CD1c-positive myeloid dendritic cell (primary cell): ENCODE data around the gene GRIK1.

Experiments
- DNase-seq: peaks from one replicate; pipeline ENCODE4 v3.0.0-alpha.2; 2016; ENCODE audit errors: extremely low spot score

The GRIK1 gene

GRCh38 chr21:29673096-29673610, 266.6 kb downstream of the GRIK1 start:
- no peak for DNase-seq

DNA sequence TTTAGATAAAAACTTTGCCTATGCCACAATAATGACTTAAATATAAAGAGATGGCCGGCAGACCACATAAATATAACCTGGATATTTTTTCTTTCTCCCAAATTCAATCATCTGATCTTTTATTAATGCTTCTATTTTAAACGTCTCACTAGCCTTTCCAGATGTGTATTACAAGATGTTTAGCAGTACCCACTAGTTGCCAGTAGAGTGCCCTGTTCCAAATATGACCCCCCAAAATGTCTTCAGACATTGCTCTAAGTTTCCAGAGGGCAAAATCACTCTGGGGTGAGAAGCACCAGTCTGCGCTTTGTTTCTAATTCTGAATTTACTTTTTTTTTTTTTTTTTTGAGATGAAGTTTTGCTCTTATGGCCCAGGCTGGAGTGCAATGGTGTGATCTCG, 268.1 kb downstream of the GRIK1 start:
- no peak for DNase-seq

DNA sequence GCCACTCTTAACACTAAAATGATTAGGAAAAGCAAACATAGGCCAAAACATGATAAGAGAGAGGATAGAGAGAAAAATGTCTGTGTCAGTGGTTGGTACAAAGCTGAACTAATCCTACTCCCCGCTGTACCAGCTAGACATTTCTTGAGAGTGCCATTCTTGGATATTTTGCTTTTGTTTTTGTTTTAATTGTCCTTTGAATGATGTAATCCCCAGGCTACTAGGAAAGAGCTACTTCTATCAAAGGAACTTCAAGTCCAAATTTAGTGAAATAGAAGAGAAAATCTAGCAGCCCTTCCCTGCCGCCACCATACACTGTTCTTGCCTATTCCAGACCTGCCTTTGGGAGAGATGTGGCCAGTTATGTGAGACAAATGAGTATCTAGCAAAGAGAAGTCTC, 269.6 kb downstream of the GRIK1 start:
- no peak for DNase-seq

DNA sequence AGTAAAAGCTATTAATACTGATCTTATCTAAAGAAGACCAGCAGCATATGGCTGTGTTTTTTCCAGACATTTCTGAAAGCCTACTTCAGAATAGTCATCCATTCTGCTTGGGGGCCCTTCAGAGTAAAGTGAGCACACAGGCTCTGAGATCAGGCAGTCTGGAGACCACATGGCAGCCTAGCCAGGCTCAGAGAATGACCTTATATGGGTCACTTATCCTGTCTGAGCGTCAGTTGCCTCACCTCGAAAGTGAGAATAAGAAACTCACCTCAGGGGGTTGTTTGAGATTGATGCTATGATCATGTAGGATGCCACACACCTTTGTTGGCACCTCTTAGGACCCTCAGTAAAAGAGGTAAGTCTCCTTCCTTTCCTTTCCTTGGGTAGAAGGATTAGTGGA, 270.4 kb downstream of the GRIK1 start:
- no peak for DNase-seq

- peak; percentile 43 for DNase-seq
These were observed 272.1 kb downstream of the GRIK1 start for GRCh38 chr21:29667651-29668050.

DNA sequence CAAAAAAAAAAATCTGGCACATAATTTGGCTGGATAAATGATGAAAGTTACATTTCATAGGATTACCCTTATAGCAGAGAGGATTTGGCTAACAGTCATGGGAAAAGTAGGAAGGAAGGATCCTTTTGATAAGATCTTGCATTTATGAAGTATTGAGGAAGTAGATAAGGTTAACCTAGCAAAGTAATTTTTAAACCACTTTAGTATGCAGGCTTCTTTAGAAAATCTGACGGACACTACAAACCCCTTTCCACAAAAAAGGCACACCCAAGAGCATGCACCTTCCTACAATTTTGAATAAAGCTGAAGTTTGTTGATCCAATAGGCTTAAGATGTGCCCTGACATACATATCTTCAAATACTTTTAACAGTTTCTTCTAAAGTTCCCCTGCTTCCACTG, 275.2 kb downstream of the GRIK1 start:
- no peak for DNase-seq

DNA sequence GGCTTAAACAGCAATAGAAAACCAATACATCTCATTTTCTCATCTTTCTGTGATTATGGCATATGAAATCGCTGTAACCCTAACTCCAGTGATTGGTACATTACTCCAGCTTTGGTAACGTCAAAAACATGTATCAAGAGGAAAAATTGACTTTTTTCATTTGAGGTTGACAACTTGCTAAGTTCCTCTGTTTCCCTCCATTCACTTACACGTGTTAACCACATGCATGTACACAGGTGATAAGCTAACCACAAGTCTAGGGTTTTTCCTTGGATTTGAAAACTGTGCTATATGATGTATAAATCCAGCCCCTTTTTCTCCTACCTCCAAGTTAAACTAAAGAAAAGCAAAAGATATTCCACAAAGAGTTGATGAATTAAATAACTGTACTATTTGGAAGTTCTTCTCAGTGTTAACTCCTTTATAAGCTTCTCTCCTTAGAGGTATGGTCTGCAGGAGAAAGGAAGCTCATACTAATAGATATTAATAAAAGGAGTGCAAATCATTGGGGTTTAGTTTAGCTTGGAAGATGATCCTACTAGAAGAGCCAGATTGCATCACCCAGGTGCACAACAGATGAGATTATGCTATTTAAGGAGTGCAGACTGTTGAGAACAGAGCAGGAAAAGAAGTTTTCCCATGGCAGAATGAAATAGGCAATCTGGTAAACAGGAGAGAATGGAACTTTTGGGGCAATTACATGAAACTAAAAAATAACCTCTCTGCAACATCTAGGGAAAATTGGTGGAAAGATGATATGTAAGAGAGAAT, 277.9 kb downstream of the GRIK1 start:
- no peak for DNase-seq

- DNase-seq: no peak
These were observed 279.6 kb downstream of the GRIK1 start for GRCh38 chr21:29660047-29660720.

- DNase-seq: no peak
These were observed 280.9 kb downstream of the GRIK1 start for GRCh38 chr21:29658934-29659203.

DNA sequence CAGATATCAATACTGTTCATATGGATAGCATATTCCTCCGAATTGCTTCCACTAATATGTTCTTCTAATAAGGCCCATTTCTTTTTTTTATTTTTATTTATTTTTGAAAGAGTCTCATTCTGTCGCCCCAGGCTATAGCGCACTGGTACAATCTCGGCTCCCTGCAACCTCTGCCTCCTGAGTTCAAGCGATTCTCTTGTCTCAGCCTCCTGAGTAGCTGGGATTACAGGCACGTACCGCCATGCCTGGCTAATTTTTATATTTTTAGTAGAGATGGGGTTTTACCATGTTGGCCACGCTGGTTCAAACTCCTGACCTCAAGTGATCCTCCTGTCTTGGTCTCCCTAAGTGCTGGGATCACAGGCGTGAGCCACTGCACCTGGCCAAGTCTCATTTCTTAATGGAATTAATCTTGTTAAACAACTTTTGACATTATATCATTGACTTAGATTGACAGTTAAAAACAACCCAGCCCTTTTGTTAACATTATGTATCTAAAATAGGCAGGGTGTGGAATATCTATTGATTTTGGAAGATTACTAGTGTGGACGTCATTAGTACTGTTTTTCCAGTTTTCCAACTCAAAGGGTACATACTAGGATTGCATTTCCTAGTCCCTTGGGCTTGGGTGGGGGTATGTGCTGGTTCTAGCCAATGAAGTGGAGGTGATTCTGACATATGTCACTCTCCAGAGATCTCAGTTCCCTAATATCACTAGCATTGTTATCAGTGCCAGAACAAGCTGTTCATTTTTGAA, 281.4 kb downstream of the GRIK1 start:
- no peak for DNase-seq

DNA sequence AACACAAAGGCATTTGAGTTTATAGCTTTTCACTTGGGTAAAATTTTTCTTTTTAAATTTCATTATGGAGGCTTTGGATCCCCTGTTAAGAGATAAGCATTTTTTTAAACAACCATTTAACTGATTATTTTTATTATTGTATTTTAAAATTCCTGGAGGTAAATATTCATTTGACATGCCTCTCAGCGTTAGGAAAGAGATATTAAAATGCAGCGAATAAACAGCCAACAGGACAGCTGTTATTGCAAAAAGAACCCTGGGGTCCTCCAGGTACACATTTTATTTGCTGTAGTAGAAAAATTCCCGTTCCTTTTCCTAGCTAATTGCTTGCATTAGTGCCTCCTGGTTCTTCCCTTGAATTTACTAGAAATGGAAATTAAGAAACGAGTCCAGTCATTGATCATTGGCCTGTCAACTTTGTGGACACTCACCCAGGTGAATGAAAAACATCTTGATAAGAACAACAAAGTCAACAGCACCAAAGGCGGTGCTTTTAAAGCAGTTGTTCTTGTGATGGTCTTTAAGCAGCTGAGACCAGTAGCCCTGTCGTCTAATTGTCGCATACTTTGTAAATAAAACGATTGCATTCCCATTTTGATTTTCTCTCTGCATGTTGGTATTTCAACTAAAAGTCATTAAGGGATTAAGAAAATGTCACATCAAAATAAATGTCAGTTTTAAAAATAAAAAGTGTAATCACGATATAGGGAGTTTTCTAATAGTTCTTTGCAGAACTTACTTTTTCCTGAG, 282.4 kb downstream of the GRIK1 start:
- no peak for DNase-seq

DNA sequence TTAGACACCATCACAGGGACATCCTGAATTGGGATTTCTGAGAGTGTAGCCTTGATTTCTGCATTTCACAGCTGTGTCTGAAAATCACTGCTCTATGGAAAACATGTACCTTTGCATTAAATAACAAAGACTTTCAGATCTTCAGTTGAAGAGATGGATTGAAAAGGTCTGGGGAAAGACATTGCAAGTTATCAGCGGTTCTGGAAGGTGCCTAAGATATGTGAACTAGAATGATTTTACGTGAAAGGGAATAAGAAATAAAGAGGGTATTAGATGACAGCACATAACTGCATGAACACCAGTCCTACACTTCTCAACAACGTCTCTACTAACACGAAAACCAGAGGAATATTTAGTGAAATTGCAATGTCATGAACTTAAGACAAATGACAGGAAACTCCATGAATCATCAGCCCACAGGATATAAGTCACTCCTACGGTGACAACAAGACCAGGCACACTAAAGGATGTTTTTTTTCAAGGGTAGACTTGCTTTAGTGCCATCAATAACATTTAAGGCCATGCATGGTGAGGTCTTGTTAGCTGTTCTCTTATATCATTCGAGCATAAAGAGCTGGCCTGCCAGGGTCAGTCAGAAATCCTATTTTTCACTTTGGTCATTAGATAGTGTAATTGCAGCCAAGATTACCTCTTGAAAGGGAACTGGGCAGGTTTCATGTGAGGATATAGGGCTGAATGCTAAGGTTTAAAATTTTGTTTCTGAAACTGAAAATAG, 283.1 kb downstream of the GRIK1 start:
- DNase-seq: peak; percentile 72

GRCh38 chr21:29655577-29655976, 284.2 kb downstream of the GRIK1 start:
- DNase-seq: no peak

GRCh38 chr21:29654855-29655254, 284.9 kb downstream of the GRIK1 start:
- DNase-seq: no peak

GRCh38 chr21:29654203-29654602, 285.6 kb downstream of the GRIK1 start:
- no peak for DNase-seq

DNA sequence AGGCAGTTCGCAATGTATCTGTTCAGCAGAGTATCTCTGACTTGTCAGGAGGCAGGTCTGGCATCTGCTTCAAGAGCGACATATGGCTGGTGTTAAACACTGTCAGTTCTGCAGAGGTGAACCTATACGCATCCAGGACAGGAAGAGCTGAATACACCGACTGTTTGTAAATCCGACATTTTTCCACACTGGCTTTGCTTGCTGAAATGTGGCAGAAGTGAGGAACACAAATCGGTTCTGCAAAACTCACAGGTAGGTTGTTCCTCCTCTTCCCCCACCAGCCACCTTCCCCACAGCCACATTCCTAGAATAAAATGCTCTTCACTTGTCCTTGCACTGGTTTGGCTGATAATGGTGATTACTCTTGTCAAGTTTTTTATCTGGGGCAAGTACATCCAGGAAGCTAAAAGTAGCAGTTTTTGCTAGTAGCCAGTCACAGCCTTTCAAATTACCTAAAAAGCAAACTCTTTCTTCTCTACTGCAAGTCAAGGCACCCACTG, 289.2 kb downstream of the GRIK1 start:
- DNase-seq: no peak

DNA sequence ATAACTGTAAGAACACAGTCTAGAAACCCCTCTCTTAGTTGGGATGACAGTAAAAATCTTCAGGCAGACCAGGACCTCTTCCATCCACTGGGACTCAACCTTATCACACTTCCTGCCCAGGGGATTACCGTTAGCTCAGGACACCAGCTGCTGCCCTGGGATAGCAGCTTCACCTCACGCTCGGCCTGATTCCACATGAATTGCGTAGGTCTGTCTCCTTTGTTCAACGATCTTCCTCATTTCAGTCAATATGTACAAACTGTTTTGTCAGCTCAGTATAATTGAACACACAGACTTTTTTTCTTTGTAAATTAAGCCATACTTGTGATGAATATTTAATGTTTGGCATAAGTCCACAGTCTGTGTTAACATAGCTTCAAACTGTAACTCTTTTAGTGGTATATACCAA, 290.4 kb downstream of the GRIK1 start:
- DNase-seq: peak; percentile 32

DNA sequence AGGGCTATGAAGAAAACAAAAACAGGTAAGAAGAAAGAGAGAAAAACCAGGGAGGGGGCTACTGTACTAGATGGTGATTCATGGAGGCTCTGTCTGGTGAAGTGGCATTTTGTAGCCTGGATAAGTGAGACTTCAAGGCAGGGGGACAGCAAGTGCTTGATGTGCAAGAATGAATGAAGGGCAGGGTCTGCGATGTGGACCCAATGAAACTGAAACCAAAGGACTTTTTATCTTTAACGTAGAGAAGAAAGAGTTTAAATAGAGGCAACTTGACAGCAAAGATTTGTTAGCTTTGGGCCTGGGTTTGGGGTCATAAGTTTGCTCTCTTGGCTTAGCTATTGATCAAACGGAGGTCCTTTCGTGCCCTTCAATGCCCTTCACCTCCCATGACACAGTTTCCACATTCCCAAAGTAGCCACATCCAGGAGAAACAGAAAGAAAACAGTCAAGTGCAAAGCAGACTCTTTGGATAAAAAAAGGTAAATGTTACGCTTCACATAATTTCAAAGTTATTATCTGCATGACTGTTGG, 291.0 kb downstream of the GRIK1 start:
- DNase-seq: no peak

GRCh38 chr21:29647353-29647781, 292.4 kb downstream of the GRIK1 start:
- DNase-seq: peak; percentile 5

- DNase-seq: no peak
These were observed 293.9 kb downstream of the GRIK1 start for GRCh38 chr21:29645666-29646553.
